HG03066 (cell line): ENCODE data around the gene MPV17.
"Not testable (repeated sequence)": the region's sequence is repeated elsewhere in the genome, so short reads cannot be mapped to it uniquely, and the experiment has no call there.

ENCODE experiments used
- ATAC-seq: cut with Tn5 transposase; IDR thresholded peaks from one replicate; pipeline ENCODE4 v1.9.1; 2021; ENCODE audit warnings: low read depth; ENCODE audit not compliant: unreplicated experiment

MPV17 gene

DNA sequence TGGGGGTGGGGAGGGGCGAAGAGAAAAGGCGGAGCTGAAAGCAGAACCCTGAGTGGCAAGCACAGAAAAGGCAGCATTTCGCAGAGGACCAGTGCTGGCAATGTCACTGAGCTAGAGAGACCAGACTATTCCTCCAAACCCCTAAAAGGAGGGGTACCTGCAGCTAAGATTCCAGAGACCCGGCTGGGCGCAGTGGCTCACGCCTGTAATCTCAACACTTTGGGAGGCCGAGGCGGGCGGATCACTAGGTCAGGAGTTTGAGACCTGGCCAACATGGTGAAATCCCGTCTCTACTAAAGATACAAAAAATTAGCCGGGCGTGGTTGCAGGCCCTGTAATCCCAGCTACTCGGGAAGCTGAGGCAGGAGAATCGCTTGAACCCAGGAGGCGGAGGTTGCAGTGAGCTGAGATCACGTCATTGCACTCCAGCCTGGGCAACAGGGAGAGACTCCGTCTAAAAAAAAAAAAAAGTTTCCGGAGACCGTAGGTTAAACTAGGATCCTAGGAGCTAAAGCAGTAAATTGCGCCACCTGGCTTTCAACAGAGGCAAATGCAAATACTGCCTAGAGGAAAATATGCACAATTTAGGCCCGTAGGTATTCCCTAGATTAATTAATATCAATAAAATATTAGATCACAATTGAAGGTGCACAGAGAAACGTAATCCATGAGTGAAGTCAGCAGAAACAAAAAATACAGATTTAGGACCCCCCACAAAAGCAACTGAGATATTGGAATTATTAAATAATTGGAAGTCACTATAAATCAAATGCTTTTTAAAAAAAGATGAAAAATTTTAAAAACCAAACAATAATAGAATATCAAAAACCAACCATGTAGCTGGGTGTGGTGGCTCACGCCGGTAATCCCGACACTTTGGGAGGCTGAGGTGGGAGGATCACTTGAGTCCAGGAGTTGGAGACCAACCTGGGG, 19.5 kb downstream of the MPV17 start:
- ATAC-seq: no peak

DNA sequence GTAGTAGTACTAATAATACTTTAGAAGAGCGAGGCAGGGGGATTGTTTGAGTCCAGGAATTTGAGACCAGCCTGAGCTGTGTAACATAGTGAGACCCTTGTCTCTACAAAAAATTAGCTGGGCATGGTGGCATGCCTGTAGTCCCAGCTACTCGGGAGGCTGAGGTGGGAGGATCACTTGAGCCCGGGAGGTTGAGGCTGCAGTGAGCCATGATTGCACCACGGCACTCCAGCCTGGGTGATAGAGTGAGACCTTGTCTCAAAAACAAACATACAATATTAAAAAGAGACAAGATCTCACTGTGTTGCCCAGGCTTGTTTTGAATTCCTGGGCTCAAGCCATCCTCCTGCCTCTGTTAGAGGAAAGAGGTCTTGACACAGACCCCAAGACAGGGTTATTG, 22.3 kb downstream of the MPV17 start:
- not testable (repeated sequence) for ATAC-seq

DNA sequence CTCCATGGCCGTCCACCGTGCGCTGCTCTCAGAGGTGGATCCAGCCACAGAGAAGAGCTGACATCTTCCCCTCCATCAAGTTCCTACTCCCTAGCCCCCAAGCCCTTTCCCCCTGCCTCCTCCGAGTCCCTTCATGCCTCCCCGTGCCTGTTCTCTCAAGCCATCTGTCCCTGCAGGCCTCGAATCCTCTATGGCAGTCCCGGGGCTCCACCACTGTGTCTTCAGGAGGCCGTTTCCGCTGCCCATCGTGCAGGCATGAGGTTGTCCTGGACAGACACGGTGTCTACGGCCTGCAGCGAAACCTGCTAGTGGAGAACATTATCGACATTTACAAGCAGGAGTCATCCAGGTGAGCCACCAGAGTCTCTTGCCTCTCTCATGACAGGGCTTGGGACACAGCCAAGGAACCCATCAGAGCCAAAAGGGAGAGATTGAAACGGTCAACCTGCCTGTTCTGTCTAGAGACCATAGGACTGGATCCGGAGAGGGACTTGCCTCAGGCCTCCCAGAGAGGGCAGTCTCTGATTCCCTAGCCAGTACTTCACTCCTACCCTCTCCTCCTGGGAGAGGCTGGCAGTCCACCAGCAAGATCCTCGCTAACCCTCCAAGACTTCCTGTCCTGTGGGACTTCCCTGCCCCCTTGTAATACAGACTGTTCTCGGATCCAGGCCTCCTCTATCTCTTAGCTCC, 24.4 kb downstream of the MPV17 start:
- no peak for ATAC-seq

DNA sequence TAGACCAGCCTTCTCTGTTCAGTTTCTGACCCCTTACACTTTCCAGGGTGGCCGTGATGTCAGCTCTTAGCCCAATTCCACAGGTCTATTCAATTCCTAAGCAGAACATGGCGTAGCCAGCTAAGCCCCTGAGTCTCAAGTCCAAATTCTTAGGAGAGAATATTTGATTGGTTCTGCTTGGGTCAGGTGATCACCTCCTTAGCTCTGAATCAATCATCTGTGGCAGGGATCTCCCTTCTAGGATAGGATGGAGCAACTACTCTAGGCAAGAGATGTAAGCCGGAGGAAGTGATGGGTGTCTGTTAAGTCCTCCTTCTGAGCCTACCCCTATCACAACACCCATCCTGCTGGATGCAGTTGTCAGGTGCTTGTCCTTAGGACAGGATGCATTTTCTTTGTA, 25.7 kb downstream of the MPV17 start:
- ATAC-seq: no peak

DNA sequence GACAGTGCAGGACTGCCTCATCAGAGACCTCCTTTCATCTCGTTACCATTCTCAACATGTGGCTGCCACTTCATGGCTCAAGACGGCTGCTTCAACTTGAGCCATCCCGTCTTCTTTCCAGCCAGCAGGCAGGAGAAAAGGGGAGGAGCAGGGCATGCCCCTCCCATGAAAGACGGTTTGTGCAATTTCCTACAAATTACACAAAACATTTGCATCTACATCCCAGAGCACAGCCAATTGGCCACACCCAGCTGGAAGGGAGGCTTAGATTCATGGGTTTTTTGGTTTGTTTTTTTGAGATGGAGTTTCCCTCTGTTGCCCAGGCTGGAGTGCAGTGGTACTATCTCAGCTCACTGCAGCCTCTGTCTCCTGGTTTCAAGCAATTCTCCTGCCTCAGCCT, 26.4 kb downstream of the MPV17 start:
- ATAC-seq: no peak

DNA sequence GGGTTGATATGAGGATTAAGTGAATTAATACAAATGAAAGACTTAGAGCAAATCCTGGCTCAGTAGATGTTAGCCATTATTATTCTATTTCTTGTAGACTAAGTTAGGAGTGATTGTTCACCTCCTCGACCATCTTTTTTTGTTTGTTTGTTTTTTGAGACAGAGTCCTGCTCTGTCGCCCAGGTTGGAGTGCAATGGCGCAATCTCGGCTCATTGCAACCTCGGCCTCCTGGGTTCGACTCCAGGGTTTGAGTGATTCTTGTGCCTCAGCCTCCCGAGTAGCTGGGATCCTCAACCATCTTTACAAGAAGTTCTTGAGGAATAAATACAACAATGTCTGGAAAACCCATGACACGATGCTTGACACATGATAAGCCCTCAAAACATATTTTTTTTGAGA, 28.0 kb downstream of the MPV17 start:
- no peak for ATAC-seq

DNA sequence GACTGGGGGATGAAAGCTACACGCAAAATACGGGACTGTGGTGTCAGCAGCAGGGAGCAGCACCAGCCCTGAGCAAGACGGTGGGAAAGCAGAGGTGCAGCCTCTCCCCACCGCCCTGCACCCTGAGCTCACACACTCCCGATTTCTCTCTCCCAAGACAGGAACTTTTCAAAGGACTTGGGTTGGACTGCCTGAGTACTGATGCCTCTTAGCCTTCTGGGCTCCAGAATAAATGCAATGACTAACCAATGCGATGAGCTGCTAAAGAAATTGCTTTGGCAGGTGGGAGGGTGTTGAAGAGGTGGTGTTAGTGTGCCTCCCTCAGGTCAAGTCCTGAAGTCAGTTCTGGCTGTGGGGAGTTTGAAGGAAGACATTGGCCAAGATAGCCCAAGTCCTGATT, 31.0 kb downstream of the MPV17 start:
- ATAC-seq: no peak

DNA sequence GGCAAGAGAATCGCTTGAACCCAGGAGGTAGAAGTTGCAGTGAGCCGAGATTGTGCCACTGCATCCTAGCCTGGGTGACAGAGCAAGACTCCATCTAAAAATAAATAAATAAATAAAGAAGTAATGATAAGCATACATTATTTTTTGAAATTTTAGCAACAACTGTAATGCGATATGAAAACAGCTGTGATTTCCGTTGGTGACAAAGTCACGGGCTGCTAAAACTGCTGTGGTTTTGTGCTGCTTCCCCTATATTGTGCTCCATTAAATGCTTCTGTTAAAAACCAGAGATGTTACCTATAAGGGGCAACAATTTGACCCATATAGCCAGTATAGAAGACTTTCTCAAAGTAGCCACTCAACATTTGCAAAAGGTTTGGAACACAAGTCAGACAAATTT, 32.3 kb downstream of the MPV17 start:
- ATAC-seq: no peak

DNA sequence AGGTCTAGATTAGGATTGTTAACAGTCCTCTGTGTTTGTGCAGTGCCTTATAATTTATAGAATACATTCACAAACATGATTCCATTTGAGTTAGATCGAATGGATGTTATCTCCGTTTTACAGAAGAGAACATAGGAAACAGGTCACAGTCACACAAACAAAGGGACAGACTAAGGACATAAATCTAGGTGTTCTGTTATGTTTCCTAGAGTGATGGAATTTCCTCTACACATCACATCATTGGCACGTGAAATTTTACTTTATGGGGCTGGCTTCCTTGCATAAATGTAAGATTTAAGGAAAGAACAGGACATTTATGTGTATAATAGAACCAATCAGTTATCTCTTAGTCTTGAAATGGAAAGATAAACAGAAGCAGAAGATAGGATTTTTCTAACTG, 34.3 kb downstream of the MPV17 start:
- no peak for ATAC-seq

DNA sequence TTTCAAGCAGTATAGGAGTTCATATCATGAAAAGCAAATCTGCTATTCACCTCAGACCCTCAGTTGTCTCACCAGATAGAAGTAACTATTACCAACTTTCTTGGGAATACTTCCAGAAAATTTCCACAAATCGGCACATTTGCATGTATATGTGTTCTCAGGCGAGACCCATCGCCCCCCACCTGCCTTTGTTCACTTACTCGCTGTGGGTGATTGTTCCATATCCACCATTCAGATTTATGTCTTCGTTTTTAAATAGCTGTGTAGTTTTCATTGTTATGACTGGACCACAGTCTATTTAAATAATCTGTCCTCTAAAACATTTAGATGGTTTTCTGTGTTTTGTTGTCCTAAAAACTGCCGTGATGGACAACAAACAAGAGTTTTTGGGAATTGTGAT, 37.4 kb downstream of the MPV17 start:
- no peak for ATAC-seq

DNA sequence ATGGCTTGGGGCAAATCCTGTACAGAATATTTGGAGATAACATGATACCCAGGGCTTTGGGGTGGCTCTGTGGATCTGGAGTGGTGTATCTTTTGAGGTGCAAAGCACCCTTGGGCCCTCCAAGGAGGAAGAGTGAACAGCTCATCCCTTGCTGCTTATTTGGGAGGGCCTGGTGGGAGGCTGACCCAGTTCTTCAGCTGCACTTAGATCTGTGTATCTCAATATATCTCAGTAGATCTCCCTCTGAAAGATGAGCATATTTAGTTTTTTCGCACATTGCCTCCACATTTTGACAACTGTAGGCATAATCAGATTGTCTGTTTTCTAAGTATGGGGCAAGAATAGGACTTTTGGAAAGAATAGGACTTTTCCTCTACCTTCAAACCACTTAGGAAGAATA, 37.9 kb downstream of the MPV17 start:
- ATAC-seq: no peak

DNA sequence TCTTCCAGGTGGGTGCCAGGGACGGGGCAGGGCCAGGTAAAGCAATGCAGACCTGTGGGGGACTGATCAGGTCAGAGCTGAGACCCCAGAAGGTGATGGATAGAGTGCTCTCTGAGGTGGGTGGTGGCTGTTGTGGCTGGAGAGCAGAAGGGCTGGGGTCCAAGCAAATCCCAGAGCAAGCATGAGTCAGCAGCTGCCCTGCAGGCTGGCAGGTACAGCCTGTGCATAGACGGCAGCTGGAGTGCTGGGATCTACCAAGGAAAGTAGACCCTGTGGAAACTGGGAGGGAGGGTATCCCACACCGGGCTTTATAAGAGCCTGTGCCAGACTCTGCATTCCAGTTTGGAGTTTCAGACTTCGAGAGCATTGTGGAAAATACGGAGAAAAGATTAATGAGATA, 40.0 kb downstream of the MPV17 start:
- ATAC-seq: no peak

DNA sequence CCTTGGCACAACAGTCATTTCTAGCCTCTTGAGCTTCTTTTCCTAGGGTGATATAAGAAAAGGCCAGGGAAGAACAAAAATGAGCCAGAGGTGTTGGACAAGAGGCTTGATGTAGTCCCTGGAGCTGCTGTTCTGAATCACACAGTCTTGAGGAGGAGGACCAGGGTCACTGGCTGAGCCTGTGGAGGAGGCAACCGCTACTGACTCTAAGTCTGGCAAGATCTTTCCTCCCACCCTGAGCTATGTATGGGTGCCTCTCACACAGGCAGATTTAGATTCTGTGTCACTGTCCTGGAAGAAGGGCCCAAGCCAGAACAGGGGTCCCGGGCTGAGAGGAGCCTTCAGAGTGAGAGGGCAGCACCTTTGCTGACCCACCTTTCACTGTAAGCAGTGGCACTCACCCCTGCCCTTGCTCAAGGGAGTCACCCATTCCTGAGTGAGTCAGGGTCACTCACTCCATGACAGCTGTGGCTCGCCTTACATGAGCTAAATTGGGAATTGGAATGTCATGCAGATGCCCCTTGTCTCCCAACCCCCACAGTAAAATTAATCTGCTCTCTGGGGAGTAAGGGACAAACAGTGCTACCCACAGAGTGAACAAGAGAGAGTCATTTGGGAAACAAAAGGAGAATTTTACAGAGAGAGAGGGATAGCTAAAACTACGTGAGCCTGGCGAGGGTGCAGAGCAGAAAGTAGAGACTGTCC, 40.9 kb downstream of the MPV17 start, which contains the start of gene TRIM54:
Gene TRIM54, plus strand, starts transcription at position 575 of the 705 bp plus-strand sequence. CDS start 303 bp downstream, outside the sequence.
- ATAC-seq: no peak

DNA sequence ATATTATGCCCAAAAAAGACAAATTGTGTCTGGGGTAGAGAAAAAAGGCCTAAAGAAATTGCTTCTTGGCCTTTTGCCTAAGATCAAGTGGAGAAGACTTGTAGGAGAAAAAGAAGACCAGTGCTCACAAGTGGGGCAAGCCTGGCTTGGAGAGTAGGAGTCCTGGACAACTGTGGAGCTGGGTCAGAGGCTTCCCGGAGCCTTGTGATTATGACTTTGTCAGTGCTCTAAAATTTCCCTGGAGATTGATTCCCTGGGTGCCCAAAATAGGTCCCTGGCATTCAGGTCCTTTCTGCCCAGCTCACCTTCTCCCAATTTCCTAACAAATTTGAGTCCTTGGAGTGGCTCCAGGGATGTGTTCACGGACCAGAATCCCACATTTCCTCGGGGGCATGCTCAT, 41.5 kb downstream of the MPV17 start:
- ATAC-seq: no peak

DNA sequence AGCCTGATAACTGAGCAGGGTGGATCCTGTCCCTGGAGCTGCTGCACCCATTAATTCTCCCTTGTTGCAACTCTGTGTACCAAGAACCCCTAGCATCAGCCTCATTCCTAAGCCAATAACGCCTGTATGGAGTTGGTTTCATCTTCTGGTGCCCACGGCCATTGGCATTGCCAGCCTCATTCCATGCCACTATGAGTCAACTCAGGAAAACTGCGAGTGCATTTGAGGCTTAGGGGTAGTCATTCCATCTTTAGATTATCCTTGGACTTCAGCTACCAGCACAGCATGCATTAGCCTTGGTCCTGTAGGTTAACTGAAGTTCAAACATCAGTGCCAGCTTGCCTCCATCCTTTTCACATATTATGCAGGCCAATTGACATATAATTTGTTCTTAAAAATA, 42.1 kb downstream of the MPV17 start:
- ATAC-seq: no peak

DNA sequence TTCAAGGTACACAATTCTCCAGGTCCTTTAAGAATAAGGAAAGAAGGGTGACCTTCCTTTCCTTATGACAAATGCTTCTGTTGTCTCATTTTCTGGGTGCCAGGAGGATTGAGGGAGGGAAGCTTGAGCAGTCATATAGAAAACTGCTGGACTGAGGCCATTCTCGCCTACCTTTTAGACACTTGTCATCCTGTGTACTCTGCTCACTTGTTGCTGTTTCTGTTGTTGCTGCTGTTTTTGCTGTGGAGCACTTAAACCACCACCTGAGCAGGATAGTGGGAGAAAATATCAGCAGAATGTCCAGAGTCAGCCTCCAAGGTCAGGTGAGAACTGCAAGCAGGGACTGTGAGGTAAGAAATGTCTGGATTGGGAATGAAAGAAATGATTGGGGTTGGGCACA, 44.9 kb downstream of the MPV17 start:
- ATAC-seq: no peak

DNA sequence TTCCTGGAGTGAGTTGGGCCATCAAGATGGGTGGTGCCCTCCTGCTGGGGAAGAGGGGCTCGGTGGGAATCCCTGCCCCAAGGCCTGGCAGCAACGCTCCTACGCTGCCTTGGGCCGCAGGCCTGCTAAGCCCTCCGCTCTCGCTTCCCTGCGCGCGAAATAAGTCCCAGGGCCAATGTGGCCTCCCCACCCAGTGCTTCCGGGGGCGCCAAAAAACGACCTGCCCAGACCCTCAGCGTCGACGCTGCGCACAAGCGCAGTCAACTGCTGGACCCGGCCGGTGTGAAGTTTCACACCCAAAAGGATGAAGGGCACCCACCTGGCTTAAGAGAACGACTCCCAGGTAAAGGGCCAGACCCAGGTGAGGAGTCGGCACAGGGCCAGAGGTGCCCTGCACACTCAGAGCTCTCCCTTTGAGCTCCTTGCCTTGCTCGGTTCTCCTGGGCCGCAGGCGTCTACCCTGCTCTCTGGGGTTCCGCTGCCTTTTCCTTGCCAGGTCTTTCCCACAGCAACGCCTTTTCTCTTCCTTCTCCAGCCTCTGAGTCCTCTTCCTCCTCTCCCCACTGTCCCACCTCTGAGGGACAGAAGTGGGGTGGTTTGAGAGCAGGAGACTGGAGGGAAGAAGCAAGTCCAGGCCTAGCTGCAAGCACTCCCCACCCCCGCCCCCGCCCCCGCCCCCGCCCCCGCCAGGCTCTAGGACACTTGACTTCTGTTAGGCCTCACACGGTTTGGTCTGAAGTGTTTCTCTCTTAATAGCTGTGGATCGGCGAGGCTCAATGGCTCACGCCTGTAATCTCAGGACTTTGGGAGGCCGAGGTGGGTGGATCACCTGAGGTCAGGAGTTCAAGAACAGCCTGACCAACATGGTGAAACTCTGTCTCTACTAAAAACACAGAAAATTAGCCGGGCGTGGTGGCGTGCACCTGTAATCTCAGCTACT, 47.4 kb downstream of the MPV17 start, which contains the start of gene DNAJC5G:
Gene DNAJC5G, plus strand, starts transcription at position 223 of the 940 bp plus-strand sequence. CDS start 1,296 bp downstream, outside the sequence.
- no peak for ATAC-seq

DNA sequence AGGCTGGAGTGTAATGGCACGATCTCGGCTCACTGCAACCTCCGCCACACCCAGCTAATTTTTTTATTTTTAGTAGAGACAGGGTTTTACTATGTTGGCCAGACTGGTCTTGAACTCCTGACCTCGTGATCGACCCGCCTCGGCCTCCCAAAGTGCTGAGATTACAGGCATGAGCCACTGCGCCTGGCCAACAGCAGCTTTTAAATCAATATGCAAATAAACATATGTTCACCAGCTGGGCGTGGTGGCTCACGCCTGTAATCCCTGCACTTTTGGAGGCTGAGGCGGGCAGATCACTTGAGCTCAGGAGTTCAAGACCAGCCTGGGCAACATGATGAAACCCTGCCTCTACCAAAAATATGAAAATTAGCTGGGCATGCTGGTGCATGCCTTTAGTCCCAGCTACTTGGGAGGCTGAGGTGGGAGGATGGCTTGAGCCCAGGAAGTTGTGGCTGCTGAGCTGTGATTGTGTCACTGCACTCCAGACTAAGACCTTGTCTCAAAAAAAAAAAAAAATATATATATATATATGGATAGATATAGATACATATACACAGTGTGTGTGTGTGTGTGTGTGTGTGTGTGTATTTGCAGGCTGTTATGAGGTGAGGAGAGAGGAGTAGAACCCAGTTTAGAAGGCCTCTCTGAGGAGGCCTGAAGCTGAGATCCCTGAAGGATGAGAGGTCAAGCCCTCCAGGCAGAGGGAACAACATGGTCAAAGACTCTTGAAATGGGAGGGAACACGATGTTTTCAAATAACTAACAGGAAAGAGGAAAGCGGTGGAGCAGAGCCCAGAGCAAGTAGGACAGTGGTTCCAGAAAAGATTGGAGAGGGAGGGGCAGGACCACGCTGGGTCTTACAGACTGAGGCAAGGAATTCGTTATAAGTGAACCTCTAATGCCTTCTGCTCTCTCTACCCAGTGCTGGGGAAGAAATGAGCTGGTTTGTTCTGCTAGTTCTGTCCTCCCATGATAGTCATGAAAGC, 50.1 kb downstream of the MPV17 start:
- not testable (repeated sequence) for ATAC-seq
